Measurements from ENCODE around the gene PROX2. TPM values are rescaled to one million over a fixed set of nuclear protein-coding genes. Genes with fewer than 3 reads are reported as not detected.
A peak's percentile ranks its signal among the peaks of the same experiment; 100 is the strongest.

PROX2 gene, protein sequence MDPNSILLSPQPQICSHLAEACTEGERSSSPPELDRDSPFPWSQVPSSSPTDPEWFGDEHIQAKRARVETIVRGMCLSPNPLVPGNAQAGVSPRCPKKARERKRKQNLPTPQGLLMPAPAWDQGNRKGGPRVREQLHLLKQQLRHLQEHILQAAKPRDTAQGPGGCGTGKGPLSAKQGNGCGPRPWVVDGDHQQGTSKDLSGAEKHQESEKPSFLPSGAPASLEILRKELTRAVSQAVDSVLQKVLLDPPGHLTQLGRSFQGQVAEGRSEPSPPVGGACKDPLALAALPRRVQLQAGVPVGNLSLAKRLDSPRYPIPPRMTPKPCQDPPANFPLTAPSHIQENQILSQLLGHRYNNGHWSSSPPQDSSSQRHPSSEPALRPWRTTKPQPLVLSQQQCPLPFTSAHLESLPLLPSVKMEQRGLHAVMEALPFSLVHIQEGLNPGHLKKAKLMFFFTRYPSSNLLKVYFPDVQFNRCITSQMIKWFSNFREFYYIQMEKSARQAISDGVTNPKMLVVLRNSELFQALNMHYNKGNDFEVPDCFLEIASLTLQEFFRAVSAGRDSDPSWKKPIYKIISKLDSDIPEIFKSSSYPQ
- total RNA-seq, result 0.05 and 0.34 TPM in 2 replicates

- Mint-ChIP-seq H3K4me3 (ENCODE audit: low read depth) (no peak within 1 kb of the TSS), H3K27me3 (ENCODE audit: low read depth) (no peaks in the 10 kb centered on the region), H3K36me3 (ENCODE audit: low read depth) (no peaks in the 10 kb centered on the region), H3K4me1 (ENCODE audit: low read depth) (peaks cover 19% of the 10 kb centered on the region), H3K27ac (no peak within 1 kb of the TSS), H3K9me3 (no peaks in the 10 kb centered on the region)
- intact Hi-C loops (cut with micrococcal nuclease), result no loop called here
- DNase-seq (ENCODE audit: low spot score), result no peak
Measured at GRCh38 chr14:74875941-74876913, at the start of gene PROX2. PROX2 (minus strand) TSS chr14:74876145; CDS start chr14:74863834, 12,311 bp downstream.

DNA sequence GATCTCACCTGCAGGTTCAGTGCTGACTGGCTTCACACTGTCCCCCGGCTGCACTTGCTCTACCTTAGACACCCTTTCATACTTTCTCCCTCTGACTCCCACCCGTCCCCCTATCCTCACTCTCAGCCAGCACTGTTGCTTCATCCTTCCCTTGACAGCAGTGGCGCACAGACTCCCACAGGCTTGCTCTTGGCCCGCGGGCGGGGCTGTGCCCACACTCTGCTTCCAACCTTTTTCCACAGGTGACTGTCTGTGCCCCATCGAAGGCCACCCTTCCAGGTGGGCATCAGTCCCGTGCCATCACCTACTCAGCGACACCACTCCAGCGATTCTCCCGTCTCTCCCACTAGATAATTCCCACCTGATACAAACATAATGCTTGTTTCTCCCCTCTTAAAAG is 48.1 kb upstream of the PROX2 start:
- Mint-ChIP-seq H3K36me3 (ENCODE audit: low read depth) (no peaks in the 10 kb centered on the region), H3K27ac (no peak overlapping the region), H3K4me3 (ENCODE audit: low read depth) (peak overlapping the region; percentile 0), H3K4me1 (ENCODE audit: low read depth) (peaks cover 2% of the 10 kb centered on the region), H3K27me3 (ENCODE audit: low read depth) (peaks cover 21% of the 10 kb centered on the region), H3K9me3 (no peaks in the 10 kb centered on the region)
- no peak for DNase-seq (ENCODE audit: low spot score)
- intact Hi-C loops (cut with micrococcal nuclease), result no loop called here

DNA sequence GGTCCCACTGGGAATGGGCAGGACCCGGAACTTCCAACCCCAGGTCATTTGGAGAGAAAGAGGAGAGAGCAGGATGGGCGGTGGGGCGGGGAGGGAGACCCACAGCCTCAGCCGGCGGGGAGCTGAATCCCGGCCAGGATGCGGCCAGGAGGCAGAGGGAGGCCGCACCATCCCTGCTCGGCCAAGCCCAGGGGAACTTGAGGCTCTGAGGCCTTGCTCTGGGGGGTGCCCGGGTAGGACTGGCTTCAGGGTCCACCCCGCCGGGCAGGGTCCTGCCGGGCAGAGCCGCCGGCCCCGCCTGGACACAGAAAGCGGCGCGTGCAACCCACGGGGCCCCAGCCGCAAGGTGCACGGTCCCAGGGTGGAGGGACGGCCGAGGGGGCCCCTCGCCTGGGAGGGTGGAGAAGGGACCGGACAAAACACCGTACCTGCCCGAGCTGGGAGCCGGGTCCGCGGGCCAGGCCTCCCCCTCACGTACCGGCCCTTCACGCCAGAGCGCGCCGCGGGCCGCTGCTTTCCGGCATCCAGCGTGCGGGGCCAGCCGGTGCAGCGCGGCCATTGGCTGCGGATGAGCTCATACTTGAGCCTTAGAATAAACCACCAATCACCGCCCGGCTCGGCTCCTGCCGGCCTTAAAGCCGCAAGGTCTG is 46.9 kb upstream of the PROX2 start, which contains the start of gene RPS6KL1:
Gene RPS6KL1, minus strand, starts transcription at position 509 of the 650 bp plus-strand sequence. CDS start 1,719 bp downstream, outside the sequence.
- peak within 1 kb of the TSS; percentile 76 for H3K27ac Mint-ChIP-seq
- H3K9me3 Mint-ChIP-seq, result no peaks in the 10 kb centered on the region
- no peaks in the 10 kb centered on the region for H3K36me3 Mint-ChIP-seq (ENCODE audit: low read depth)
- intact Hi-C loops (cut with micrococcal nuclease), result no loop called here
- DNase-seq (ENCODE audit: low spot score), result peak; percentile 71
- H3K4me1 Mint-ChIP-seq (ENCODE audit: low read depth), result peaks cover 1% of the 10 kb centered on the region
- peak within 1 kb of the TSS; percentile 81 for H3K4me3 Mint-ChIP-seq (ENCODE audit: low read depth)
- peaks cover 21% of the 10 kb centered on the region for H3K27me3 Mint-ChIP-seq (ENCODE audit: low read depth)

- Mint-ChIP-seq H3K4me1 (ENCODE audit: low read depth) (peaks cover 1% of the 10 kb centered on the region), H3K9me3 (no peaks in the 10 kb centered on the region), H3K27me3 (ENCODE audit: low read depth) (peaks cover 18% of the 10 kb centered on the region), H3K27ac (peak overlapping the region; percentile 76), H3K4me3 (ENCODE audit: low read depth) (peak overlapping the region; percentile 81), H3K36me3 (ENCODE audit: low read depth) (no peaks in the 10 kb centered on the region)
- intact Hi-C loops (cut with micrococcal nuclease), result no loop called here
- DNase-seq (ENCODE audit: low spot score), result no peak
Measured at GRCh38 chr14:74921987-74922751, 46.2 kb upstream of the PROX2 start.

DNA sequence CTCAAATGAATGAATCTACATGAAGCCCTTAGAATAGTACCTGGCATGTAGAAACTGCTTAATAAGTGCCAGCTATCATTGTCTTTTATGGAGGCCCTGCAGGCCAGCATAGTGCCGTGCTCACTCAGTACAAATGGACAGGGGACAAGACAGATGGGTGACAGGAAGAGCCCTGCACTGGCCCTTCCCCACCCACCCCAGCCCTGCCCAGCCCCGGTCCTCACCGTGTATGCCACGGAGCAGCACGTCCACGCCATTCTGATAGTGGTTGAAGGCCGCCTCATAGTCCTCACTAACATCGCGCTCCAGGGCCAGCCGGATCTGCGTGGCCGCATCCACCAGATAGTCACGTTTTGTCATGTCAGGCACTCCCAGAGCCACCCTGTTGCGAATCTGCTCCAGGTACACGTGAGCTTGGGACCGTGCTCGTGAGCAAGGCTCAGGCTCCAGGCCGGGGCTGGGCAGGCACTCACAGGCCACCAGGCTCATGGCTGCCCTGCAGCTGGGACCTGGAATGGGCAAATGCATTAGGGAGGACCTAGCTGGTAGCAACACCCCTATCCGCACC is 45.2 kb upstream of the PROX2 start:
- no peak overlapping the region for H3K27ac Mint-ChIP-seq
- H3K4me1 Mint-ChIP-seq (ENCODE audit: low read depth), result peaks cover 1% of the 10 kb centered on the region
- intact Hi-C loops (cut with micrococcal nuclease), result no loop called here
- no peaks in the 10 kb centered on the region for H3K9me3 Mint-ChIP-seq
- no peak overlapping the region for H3K4me3 Mint-ChIP-seq (ENCODE audit: low read depth)
- H3K27me3 Mint-ChIP-seq (ENCODE audit: low read depth), result peaks cover 11% of the 10 kb centered on the region
- no peak for DNase-seq (ENCODE audit: low spot score)
- H3K36me3 Mint-ChIP-seq (ENCODE audit: low read depth), result no peaks in the 10 kb centered on the region

DNA sequence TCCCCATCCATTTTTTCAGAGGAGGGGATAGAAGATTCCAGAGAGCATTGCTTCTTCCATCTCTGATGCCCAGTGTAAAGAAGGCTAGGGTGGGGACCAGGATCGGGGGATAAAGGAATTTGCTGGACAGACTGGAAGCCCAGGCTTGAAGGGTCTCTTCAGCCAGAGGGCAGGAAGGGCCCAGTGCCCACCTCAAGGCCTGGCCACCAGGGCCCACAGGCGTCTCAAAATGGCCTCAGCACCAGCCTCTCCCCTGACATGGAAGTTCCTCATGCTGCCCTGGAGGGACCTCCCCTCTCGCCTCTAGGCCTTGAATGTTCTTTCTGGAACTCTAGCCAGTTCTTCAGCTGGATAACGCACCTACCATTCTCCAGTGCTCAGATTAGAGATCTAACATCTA is 44.3 kb upstream of the PROX2 start:
- H3K4me3 Mint-ChIP-seq (ENCODE audit: low read depth), result no peak overlapping the region
- no peak overlapping the region for H3K27ac Mint-ChIP-seq
- no peak for DNase-seq (ENCODE audit: low spot score)
- H3K27me3 Mint-ChIP-seq (ENCODE audit: low read depth), result peaks cover 8% of the 10 kb centered on the region
- H3K9me3 Mint-ChIP-seq, result no peaks in the 10 kb centered on the region
- intact Hi-C loops (cut with micrococcal nuclease), result no loop called here
- no peaks in the 10 kb centered on the region for H3K36me3 Mint-ChIP-seq (ENCODE audit: low read depth)
- peaks cover 1% of the 10 kb centered on the region for H3K4me1 Mint-ChIP-seq (ENCODE audit: low read depth)

DNA sequence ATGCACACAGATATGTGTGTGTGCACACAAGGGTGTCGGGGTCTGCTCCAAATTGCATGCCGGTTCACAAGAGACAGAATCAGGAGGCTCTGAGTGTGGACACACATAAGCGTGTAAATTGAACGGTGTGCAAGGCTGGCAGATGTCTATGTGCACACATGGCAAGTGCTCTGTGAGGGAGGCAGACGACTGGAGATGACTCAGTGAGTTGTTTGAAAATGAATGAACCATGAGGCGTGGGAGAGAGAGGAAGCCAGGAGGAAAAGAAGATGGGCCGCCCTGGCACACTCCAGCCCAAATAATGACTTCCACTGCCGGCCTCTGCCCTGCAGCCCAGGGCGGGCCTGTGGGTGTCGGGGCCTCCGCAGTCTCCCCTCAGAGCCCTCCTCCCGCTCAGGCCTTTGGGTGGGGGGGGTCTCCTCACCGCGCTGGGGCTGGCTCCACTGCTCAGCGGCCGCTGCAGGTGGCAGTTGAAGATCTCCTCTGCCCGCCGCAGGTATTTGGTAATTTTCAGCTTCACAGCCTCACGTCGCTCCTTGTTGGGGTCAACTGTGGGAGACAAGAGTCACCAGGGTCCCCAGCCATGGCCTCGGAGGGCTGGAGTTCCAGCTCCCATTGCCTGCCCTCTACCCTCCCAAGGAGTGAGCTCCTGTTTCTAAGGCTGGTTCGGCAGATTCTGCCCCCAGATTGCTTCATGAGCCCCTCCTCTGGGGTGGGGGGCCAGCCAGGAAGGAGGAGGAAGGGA is 43.6 kb upstream of the PROX2 start:
- no peak overlapping the region for H3K4me3 Mint-ChIP-seq (ENCODE audit: low read depth)
- peaks cover 2% of the 10 kb centered on the region for H3K27me3 Mint-ChIP-seq (ENCODE audit: low read depth)
- H3K9me3 Mint-ChIP-seq, result no peaks in the 10 kb centered on the region
- no peaks in the 10 kb centered on the region for H3K36me3 Mint-ChIP-seq (ENCODE audit: low read depth)
- no peak for DNase-seq (ENCODE audit: low spot score)
- peaks cover 1% of the 10 kb centered on the region for H3K4me1 Mint-ChIP-seq (ENCODE audit: low read depth)
- H3K27ac Mint-ChIP-seq, result no peak overlapping the region
- intact Hi-C loops (cut with micrococcal nuclease), result no loop called here

GRCh38 chr14:74918380-74918779 is 42.4 kb upstream of the PROX2 start:
- no peaks in the 10 kb centered on the region for H3K9me3 Mint-ChIP-seq
- no peak for DNase-seq (ENCODE audit: low spot score)
- peaks cover 1% of the 10 kb centered on the region for H3K4me1 Mint-ChIP-seq (ENCODE audit: low read depth)
- intact Hi-C loops (cut with micrococcal nuclease), result no loop called here
- H3K27ac Mint-ChIP-seq, result no peak overlapping the region
- H3K27me3 Mint-ChIP-seq (ENCODE audit: low read depth), result no peaks in the 10 kb centered on the region
- H3K4me3 Mint-ChIP-seq (ENCODE audit: low read depth), result no peak overlapping the region
- H3K36me3 Mint-ChIP-seq (ENCODE audit: low read depth), result no peaks in the 10 kb centered on the region

GRCh38 chr14:74917646-74918081 is 41.7 kb upstream of the PROX2 start:
- no peak for DNase-seq (ENCODE audit: low spot score)
- H3K27ac Mint-ChIP-seq, result no peak overlapping the region
- H3K36me3 Mint-ChIP-seq (ENCODE audit: low read depth), result no peaks in the 10 kb centered on the region
- intact Hi-C loops (cut with micrococcal nuclease), result no loop called here
- H3K27me3 Mint-ChIP-seq (ENCODE audit: low read depth), result no peaks in the 10 kb centered on the region
- no peaks in the 10 kb centered on the region for H3K9me3 Mint-ChIP-seq
- H3K4me1 Mint-ChIP-seq (ENCODE audit: low read depth), result peaks cover 1% of the 10 kb centered on the region
- no peak overlapping the region for H3K4me3 Mint-ChIP-seq (ENCODE audit: low read depth)

DNA sequence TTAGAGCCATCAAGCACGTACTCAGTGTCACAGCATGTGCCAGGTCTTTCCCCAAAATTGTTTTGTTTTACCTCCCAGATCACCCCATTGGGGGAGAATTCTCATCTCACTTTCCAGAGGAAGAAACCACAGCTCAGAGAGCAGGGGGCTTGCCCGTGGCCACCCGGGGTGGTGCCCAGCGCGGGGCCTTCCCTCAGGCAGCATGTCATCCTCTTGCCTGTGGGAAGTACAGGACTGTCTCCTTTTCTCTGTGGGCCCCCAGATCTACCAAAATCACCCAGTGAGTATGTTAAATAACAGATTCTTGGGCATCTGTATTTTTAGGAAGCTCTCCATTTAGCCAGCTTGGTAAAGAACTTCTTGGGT is 41.2 kb upstream of the PROX2 start:
- H3K27ac Mint-ChIP-seq, result no peak overlapping the region
- no peaks in the 10 kb centered on the region for H3K36me3 Mint-ChIP-seq (ENCODE audit: low read depth)
- intact Hi-C loops (cut with micrococcal nuclease), result no loop called here
- no peaks in the 10 kb centered on the region for H3K4me1 Mint-ChIP-seq (ENCODE audit: low read depth)
- H3K9me3 Mint-ChIP-seq, result no peaks in the 10 kb centered on the region
- no peaks in the 10 kb centered on the region for H3K27me3 Mint-ChIP-seq (ENCODE audit: low read depth)
- no peak overlapping the region for H3K4me3 Mint-ChIP-seq (ENCODE audit: low read depth)
- no peak for DNase-seq (ENCODE audit: low spot score)

- H3K4me3 Mint-ChIP-seq (ENCODE audit: low read depth), result no peak overlapping the region
- H3K27me3 Mint-ChIP-seq (ENCODE audit: low read depth), result no peaks in the 10 kb centered on the region
- no peak for DNase-seq (ENCODE audit: low spot score)
- H3K36me3 Mint-ChIP-seq (ENCODE audit: low read depth), result no peaks in the 10 kb centered on the region
- H3K4me1 Mint-ChIP-seq (ENCODE audit: low read depth), result no peaks in the 10 kb centered on the region
- intact Hi-C loops (cut with micrococcal nuclease), result no loop called here
- no peaks in the 10 kb centered on the region for H3K9me3 Mint-ChIP-seq
- no peak overlapping the region for H3K27ac Mint-ChIP-seq
Measured at GRCh38 chr14:74915826-74916225, 39.9 kb upstream of the PROX2 start.
